Measurements from ENCODE around the gene TBC1D5. TPM values are rescaled to one million over a fixed set of nuclear protein-coding genes. Genes with fewer than 3 reads are reported as not detected.

The TBC1D5 gene
- total and polyA plus RNA-seq, 2 of the 4 experiments (the other 2 are of a cell fraction) = 16.4 to 57.0 TPM

DNA sequence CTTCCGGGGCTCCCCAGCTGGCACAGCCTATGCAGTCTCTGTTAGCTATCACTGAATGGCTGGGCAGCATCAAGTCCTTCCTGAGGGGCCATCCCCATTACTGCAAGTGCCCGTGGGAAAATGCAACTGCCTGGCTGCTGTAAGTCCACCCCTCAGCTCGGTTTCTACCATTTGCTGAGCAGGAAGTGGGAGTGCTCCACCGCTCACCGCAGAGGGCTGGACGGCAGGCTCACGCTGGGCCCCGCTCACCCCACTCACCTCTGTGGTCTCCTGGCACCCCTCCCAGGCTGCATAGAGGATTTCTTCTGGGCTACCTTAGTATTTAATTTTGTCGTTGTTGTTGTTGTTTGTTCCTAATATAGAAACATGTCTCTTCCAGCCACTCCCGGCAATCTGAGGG, 587.5 kb downstream of the TBC1D5 start:
- dilution Hi-C loops (cut with HindIII; ENCODE audit: low sequenced_read_pairs, unreplicated experiment) = no loop called here
- CTCF ChIA-PET = no interaction called here

More for the DNA sequence above, 587.5 kb downstream of the TBC1D5 start:
- no peak overlapping the region for H3K56ac ChIP-seq (ENCODE audit: extremely low read depth, insufficient read depth, low read length)
- H3K9ac ChIP-seq (ENCODE audit: low read depth, low read length) = no peak overlapping the region
- H3K18ac ChIP-seq (ENCODE audit: low read depth, low read length) = no peak overlapping the region
- no peak overlapping the region for H2AFZ ChIP-seq (replicated peaks; ENCODE audit: low read length, poor library complexity)
- H2BK5ac ChIP-seq (ENCODE audit: low read depth, low read length, poor library complexity, severe bottlenecking) = no peak overlapping the region
- no peak overlapping the region for H4K91ac ChIP-seq (ENCODE audit: insufficient read depth, low read depth, low read length)
- no peak overlapping the region for H2BK15ac ChIP-seq (ENCODE audit: low read depth, low read length)
- no peak overlapping the region for H4K5ac ChIP-seq (ENCODE audit: low read depth, low read length)
- no peak overlapping the region for H3K27ac ChIP-seq (ENCODE audit: insufficient read depth, low read length)
- H3K4me1 ChIP-seq (ENCODE audit: control insufficient read depth, insufficient read depth, low read length) = 0 out of 2 replicates have a peak, but pooled peaks cover 5% of the 10 kb centered on the region
- no peak overlapping the region for H3K4ac ChIP-seq (ENCODE audit: low read depth, low read length)
- H2BK20ac ChIP-seq (ENCODE audit: low read depth, low read length) = no peak overlapping the region
- no peaks in the 10 kb centered on the region for H3K27me3 ChIP-seq (ENCODE audit: control insufficient read depth, insufficient read depth, low read length)
- peaks cover 3% of the 10 kb centered on the region for H3K9me3 ChIP-seq (ENCODE audit: control insufficient read depth, insufficient read depth, low read length)
- no peak overlapping the region for H3K14ac ChIP-seq (replicated peaks; ENCODE audit: low read depth, low read length)
- H2AK5ac ChIP-seq (ENCODE audit: low read depth, low read length) = no peak overlapping the region
- no peak overlapping the region for H2BK120ac ChIP-seq (ENCODE audit: low read depth, low read length)
- H3K79me1 ChIP-seq (ENCODE audit: low read depth in 1 of 2, low read length in 2 of 2) = no peaks in the 10 kb centered on the region
- intact Hi-C loops (cut with micrococcal nuclease) = no loop called here
- no TSS peak for BruUV-seq (replicated peaks)
- POLR2A ChIA-PET (ENCODE audit: unreplicated experiment) = no interaction called here
- peaks cover 10% of the 10 kb centered on the region for H3K9me1 ChIP-seq (ENCODE audit: insufficient read depth, low read length)
- in situ Hi-C loops (cut with MboI; ENCODE audit: low sequenced_read_pairs) = no loop called here
- TF ChIP-seq POLR2A (IDR thresholded peaks at IDR 0.05; ENCODE audit: low read depth, low read length) = no peak
- no peak for TF ChIP-seq FOS (IDR thresholded peaks at IDR 0.05; ENCODE audit: low read depth, low read length)
- TF ChIP-seq MAZ (IDR thresholded peaks at IDR 0.05; ENCODE audit: borderline replicate concordance, low read depth, low read length) = no peak
- no peaks in the 10 kb centered on the region; the same call in 1 of the 2 replicates for H3K36me3 ChIP-seq (ENCODE audit: control insufficient read depth, insufficient read depth, low read length)
- ATAC-seq (ENCODE audit: low read depth) (no peak), DNase-seq (no peak)
- H2AK9ac ChIP-seq (replicated peaks; ENCODE audit: low read depth, low read length, poor library complexity) = no peak overlapping the region
- 0 out of 2 replicates have a peak, but pooled peaks cover 2% of the 10 kb centered on the region for H4K20me1 ChIP-seq (ENCODE audit: insufficient read depth, low read length)
- no peak overlapping the region for H3K4me3 ChIP-seq (ENCODE audit: insufficient read depth, low read depth, low read length)
- no peak overlapping the region for H3K4me2 ChIP-seq (ENCODE audit: low read depth, low read length)
- no peak overlapping the region for H4K8ac ChIP-seq (ENCODE audit: low read depth in 2 of 2, low read length in 2 of 2)
- no peak overlapping the region for H3K23ac ChIP-seq (ENCODE audit: low read depth, low read length)
- WGBS, 2 experiments (ENCODE audit: extremely low coverage in 2 of 2, insufficient read length in 1 of 2) = 100% methylated on average over 2 of the region's 10 CpGs; no CpG with 5 or more reads in 1 of the 2 experiments

Data from IMR-90 (cell line).